HCT116 (cell line): Measurements from ENCODE around the gene HMGN5.

Source experiments
- EZH2 ChIP-seq: fragments of 200-600 bp; sonication (generic); IDR thresholded peaks from 2 replicates; pipeline ENCODE4 v1.6.1; 2017; ENCODE audit warnings: antibody characterized with exemption, mixed run types
- EZH2phosphoT487 ChIP-seq: fragments of 200-600 bp; IDR thresholded peaks from 2 replicates; pipeline ENCODE4 v1.6.1; 2018; ENCODE audit warnings: antibody characterized with exemption, borderline replicate concordance
- POLR2A ChIP-seq: IDR thresholded peaks from 2 replicates; pipeline ENCODE4 v1.7.0; 2011; ENCODE audit warnings: borderline replicate concordance; ENCODE audit not compliant: insufficient read depth, insufficient read length; ENCODE audit errors: extremely low read depth
- SIN3A ChIP-seq: IDR thresholded peaks from 2 replicates; pipeline ENCODE4 v1.6.1; 2012; ENCODE audit warnings: low read depth
- SRF ChIP-seq: IDR thresholded peaks from 2 replicates; pipeline ENCODE4 v1.6.1; 2012; ENCODE audit warnings: low read depth
- TF ChIP-seq, protein P1 (sequence below), 3 experiments: fragments of 200-600 bp in 1 of 3; sonication (generic) in 1 of 3; IDR thresholded peaks in 2 of 3; conservative IDR thresholded peaks in 1 of 3; 2 replicates each; pipeline ENCODE4 v1.5.1; 2012 to 2017; ENCODE audit warnings: low read depth in 2 of 3, low read length in 2 of 3, antibody characterized with exemption in 1 of 3, borderline replicate concordance in 1 of 3, control low read depth in 1 of 3, mild to moderate bottlenecking in 1 of 3, mixed read lengths in 1 of 3, mixed run types in 1 of 3, moderate library complexity in 1 of 3; ENCODE audit not compliant: insufficient read depth in 1 of 3

DNA sequence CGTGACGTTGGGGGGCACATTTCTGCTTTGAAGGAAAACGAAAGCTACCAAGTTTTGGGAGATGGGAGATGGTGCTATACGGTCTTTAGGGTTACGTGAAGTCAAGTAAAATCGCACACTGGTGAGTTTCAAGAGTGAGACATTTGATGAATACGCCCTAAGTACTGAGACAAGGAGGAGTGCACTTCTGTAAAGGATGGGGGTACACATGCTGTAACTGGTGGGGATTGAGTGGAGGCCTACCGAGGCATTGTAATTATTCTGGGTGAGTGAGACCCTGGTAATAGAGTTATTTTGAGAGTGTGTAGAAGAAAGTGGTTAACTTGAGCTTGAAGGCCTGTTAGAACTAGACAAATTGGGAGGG, 725 bp upstream of the HMGN5 start:
- TF ChIP-seq EZH2 (no peak), EZH2phosphoT487 (no peak), POLR2A (no peak), SIN3A (no peak), SRF (no peak)
- TF ChIP-seq, protein P1, sequence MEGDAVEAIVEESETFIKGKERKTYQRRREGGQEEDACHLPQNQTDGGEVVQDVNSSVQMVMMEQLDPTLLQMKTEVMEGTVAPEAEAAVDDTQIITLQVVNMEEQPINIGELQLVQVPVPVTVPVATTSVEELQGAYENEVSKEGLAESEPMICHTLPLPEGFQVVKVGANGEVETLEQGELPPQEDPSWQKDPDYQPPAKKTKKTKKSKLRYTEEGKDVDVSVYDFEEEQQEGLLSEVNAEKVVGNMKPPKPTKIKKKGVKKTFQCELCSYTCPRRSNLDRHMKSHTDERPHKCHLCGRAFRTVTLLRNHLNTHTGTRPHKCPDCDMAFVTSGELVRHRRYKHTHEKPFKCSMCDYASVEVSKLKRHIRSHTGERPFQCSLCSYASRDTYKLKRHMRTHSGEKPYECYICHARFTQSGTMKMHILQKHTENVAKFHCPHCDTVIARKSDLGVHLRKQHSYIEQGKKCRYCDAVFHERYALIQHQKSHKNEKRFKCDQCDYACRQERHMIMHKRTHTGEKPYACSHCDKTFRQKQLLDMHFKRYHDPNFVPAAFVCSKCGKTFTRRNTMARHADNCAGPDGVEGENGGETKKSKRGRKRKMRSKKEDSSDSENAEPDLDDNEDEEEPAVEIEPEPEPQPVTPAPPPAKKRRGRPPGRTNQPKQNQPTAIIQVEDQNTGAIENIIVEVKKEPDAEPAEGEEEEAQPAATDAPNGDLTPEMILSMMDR (IDR thresholded peaks at IDR 0.05 in 2 of 3, conservative IDR thresholded peaks at IDR 0.05 in 1 of 3; ENCODE audit: borderline replicate concordance in 1 of 3, insufficient read depth in 1 of 3, low read depth in 2 of 3, low read length in 2 of 3): no peak
